ENCODE measurements around the gene FCHO2.

- TF ChIP-seq CTCF (conservative IDR thresholded peaks at IDR 0.05; ENCODE audit: low read length) (no peak), EZH2phosphoT487 (IDR thresholded peaks at IDR 0.05; ENCODE audit: borderline replicate concordance) (no peak)
Observed at GRCh38 chr5:73007051-73007450, 51.2 kb downstream of the FCHO2 start.

All from Loucy (cell line).